Right lobe of liver (tissue), 6 donors: ENCODE data around the gene RASL12. TPM values are rescaled to one million over a fixed set of nuclear protein-coding genes. Genes with fewer than 3 reads are reported as not detected.
A peak's percentile ranks its signal among the peaks of the same experiment; 100 is the strongest.

Experiments
- ATAC-seq, 4 donors: fragments of 200-7000 bp; cut with Tn5 transposase; one replicate each; pipeline ENCODE4 v1.9.1; 2020; ENCODE audit warnings: mild to moderate bottlenecking in 4 of 4, moderate library complexity in 4 of 4
- DNase-seq, 3 donors: peaks; one replicate each; pipeline ENCODE4 v3.0.0-alpha.2; 2020
- H3K27ac ChIP-seq, 3 donors: fragments of 200-600 bp; one replicate each; pipeline ENCODE4 v1.8.0; 2022
- H3K27me3 ChIP-seq, 2 donors: fragments of 200-600 bp; one replicate each; pipeline ENCODE4 v1.8.0; 2022
- H3K36me3 ChIP-seq, 4 donors: fragments of 200-600 bp; sonication (generic) in 1 of 4; one replicate each; pipeline versions ENCODE4 v1.5.1 to v1.8.0; 2017 to 2022; ENCODE audit warnings: control low read depth in 1 of 4
- H3K4me1 ChIP-seq, 4 donors: fragments of 200-600 bp; sonication (generic) in 1 of 4; one replicate each; pipeline versions ENCODE4 v1.5.1 to v1.8.0; 2017 to 2022; ENCODE audit warnings: control low read depth in 1 of 4
- H3K4me3 ChIP-seq, 3 donors: fragments of 200-600 bp; one replicate each; pipeline ENCODE4 v1.8.0; 2022
- H3K9me3 ChIP-seq, 4 donors: fragments of 200-600 bp; sonication (generic) in 1 of 4; one replicate each; pipeline versions ENCODE4 v1.5.1 to v1.8.0; 2017 to 2022; ENCODE audit warnings: control low read depth in 1 of 4
- POLR2A ChIP-seq: fragments of 450-650 bp; IDR thresholded peaks from one replicate; pipeline ENCODE4 v1.6.1; 2017; ENCODE audit warnings: antibody characterized with exemption, mild to moderate bottlenecking
- WGBS: methylation state at CpG from one replicate; pipeline ENCODE4 v1.1.6; 2018; ENCODE audit warnings: low coverage, low lambda C conversion rate; ENCODE audit not compliant: insufficient coverage; ENCODE audit errors: missing lambda C conversion rate; 5-methylcytosine and 5-hydroxymethylcytosine counted together
- intact Hi-C, 2 donors: fragments of 100-400 bp; cut with DNase I; formaldehyde crosslinking; loops; one replicate each; pipeline versions ENCODE4 v1.11.2 to v1.14.1; 2022
- total RNA-seq, 6 experiments: library from RNA; depleted of rRNA in 2 of 6; stranded (reverse); fragments of >200 nt in 2 of 6; fragmentation: NEBNext Ultra II Directional in 3 of 6; extraction: Animal tissue kit (Norgen Biotek cat#: 25700) in 3 of 6; gene quantifications; one replicate each; pipeline versions ENCODE4 v1.1.0 to v1.2.4, GENCODE V29; 2016 to 2023
- TF ChIP-seq, protein P1 (sequence below), 4 donors: fragments of 200-600 bp in 3 of 4; fragments of 450-650 bp in 1 of 4; IDR thresholded peaks; one replicate each; pipeline versions ENCODE4 v1.5.1 to v1.8.0; 2016 to 2022; ENCODE audit warnings: antibody characterized with exemption in 4 of 4, mild to moderate bottlenecking in 2 of 4
- donor health status: DM: no; HTN: yes; CAD: no.
- donor health status: DM: no; HTN: no; CAD: no.
- donor health status: DM: no; HTN: no; CAD: no.
- donor health status: DM: no; HTN: yes; CAD: no.
- donor health status: DM: no; HTN: yes; CAD: no.

RASL12 gene
- total RNA-seq, 6 experiments from 2014 or later, result 0.07 to 1.5 (median 0.24) TPM

GRCh38 chr15:65092911-65093792, 25.4 kb upstream of the RASL12 start:
- Histone ChIP-seq H3K4me3 (no peak overlapping the region), H3K4me1 (peaks cover 0 to 41% (median 20%) of the 10 kb centered on the region in 4 donors), H3K36me3 (peaks cover 0 to 5% (median under 1%) of the 10 kb centered on the region in 4 donors), H3K27ac (peak overlapping the region in 1 of 3 donors; percentile 71), H3K27me3 (no peaks in the 10 kb centered on the region), H3K9me3 (no peaks in the 10 kb centered on the region)
- TF ChIP-seq, protein P1, sequence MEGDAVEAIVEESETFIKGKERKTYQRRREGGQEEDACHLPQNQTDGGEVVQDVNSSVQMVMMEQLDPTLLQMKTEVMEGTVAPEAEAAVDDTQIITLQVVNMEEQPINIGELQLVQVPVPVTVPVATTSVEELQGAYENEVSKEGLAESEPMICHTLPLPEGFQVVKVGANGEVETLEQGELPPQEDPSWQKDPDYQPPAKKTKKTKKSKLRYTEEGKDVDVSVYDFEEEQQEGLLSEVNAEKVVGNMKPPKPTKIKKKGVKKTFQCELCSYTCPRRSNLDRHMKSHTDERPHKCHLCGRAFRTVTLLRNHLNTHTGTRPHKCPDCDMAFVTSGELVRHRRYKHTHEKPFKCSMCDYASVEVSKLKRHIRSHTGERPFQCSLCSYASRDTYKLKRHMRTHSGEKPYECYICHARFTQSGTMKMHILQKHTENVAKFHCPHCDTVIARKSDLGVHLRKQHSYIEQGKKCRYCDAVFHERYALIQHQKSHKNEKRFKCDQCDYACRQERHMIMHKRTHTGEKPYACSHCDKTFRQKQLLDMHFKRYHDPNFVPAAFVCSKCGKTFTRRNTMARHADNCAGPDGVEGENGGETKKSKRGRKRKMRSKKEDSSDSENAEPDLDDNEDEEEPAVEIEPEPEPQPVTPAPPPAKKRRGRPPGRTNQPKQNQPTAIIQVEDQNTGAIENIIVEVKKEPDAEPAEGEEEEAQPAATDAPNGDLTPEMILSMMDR (IDR thresholded peaks at IDR 0.05), result no peak
- TF ChIP-seq POLR2A, result no peak
- no peak for ATAC-seq
- DNase-seq, result peak in 1 of 3 donors; percentile 43
- intact Hi-C loops, result no loop called here
- 85% methylated on average over 11 of the region's 17 CpGs for WGBS

DNA sequence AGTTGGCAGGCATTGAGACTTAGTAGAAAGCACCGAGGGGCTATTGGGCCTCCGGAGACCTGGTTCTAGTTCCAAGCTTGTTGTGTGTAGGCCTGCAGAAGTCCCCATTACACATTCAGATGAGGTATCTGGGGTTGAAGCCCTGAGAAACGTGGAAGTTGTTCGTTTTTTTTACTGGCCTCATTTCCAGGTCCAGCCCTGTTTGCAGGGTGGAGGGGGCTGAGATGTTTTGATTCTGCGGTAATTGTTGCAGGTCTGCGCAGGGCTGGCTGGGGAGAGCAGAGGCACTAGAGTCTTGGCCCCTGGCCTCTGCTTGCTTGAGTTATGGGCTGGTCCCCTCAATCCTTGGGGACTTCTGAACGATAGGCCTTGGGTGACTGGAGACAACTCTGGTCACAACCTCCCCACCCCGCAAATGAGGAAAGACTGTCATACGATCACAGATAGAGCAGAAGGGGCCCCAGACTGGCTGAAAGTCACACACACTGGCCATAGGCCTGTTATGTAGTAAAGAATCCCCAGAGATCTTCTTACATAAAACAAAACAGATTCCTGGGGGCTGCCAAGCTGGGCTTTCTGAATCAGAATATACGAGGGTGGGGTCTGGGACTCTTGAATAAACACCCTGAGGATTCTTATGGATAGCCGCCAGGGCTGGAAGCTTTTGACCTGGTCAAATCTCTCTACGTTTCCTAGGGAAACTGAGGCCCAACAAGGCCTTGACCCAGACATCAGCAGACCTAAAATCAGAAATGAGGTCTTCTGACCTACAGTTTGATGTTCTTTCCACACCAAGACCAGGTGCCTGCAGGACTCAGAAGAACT, 24.4 kb upstream of the RASL12 start:
- Histone ChIP-seq H3K4me3 (no peak overlapping the region), H3K9me3 (no peaks in the 10 kb centered on the region), H3K27me3 (no peaks in the 10 kb centered on the region), H3K4me1 (peaks cover 0 to 51% (median 24%) of the 10 kb centered on the region in 4 donors), H3K36me3 (no peaks in the 10 kb centered on the region), H3K27ac (peak overlapping the region in 1 of 3 donors; percentile 71)
- TF ChIP-seq, protein P1 (IDR thresholded peaks at IDR 0.05), result no peak
- TF ChIP-seq POLR2A, result no peak
- intact Hi-C loops, result no loop called here
- ATAC-seq, result no peak
- peak in 1 of 3 donors; percentile 28 for DNase-seq
- 77% methylated on average over 4 of the region's 12 CpGs for WGBS

DNA sequence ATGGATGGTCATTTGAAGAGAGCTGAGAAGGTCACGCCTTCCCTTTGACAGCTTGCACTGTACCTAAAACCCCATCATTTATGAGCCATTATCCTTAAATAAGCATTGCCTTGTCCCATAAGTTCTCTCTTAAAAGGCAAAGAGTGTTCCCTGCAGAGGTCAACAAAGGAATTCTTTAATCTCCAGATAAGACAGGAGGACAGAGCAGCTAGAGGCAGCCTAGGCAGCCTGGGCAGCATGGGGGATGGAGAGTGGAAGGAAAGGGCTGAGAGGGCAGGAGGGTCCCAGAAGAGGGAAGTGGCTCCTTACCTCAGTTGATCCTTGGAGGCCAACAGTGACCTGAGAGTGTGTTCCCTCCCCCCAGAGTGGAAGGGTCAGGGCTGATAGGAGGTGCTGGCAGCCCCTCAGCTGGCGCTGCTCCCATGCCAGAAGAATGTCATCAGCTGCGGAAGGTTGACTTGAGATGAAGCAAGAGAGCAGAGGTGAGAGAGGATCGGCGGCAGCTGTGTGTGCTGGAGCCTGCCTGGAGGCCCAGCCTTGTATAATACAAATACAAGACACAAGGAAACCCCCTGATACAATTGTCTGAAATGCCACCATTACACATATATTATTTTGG, 21.5 kb upstream of the RASL12 start:
- intact Hi-C loops, result no loop called here
- peaks cover 0 to 62% (median 16%) of the 10 kb centered on the region in 4 donors for H3K4me1 ChIP-seq
- 22% methylated on average over 5 of the region's 5 CpGs for WGBS
- no peaks in the 10 kb centered on the region for H3K36me3 ChIP-seq
- ATAC-seq (peak; percentile 41 to 70 (median 44)), DNase-seq (peak; percentile 62 to 90 (median 90))
- H3K27ac ChIP-seq, result peak overlapping the region; percentile 86 to 99 (median 97)
- no peaks in the 10 kb centered on the region for H3K27me3 ChIP-seq
- peak overlapping the region in 1 of 3 donors; percentile 2 for H3K4me3 ChIP-seq
- no peaks in the 10 kb centered on the region for H3K9me3 ChIP-seq
- no peak for TF ChIP-seq POLR2A
- TF ChIP-seq, protein P1 (IDR thresholded peaks at IDR 0.05), result no peak

DNA sequence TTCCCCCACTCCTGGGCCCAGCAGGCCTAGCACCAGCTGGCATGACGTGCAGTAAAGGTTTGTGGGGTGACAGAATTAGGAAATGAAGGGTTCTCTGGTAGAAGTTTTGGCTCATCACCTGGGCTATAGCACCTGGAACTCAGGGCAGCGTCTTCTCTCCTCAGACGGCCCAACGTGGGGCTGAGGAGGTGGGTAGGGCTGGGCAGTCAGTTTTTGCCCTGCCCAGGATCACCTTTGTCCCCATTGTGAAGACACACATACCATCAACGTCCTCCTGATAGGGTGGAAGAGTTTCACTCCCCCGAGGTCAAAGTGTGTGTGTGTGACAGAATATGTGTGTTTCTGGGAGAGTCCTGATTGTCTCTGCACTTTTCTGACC, 20.8 kb upstream of the RASL12 start:
- WGBS, result 17% methylated on average over 1 of the region's 6 CpGs
- Histone ChIP-seq H3K4me3 (peak overlapping the region in 1 of 3 donors; percentile 4), H3K4me1 (peaks cover 0 to 66% (median 16%) of the 10 kb centered on the region in 4 donors), H3K9me3 (no peaks in the 10 kb centered on the region), H3K27ac (peak overlapping the region; percentile 86 to 99 (median 97)), H3K36me3 (no peaks in the 10 kb centered on the region), H3K27me3 (no peaks in the 10 kb centered on the region)
- intact Hi-C loops, result no loop called here
- DNase-seq, result peak in 2 of 3 donors; percentile 78 to 83
- ATAC-seq, result peak; percentile 66 to 85 (median 76)
- peak; percentile 48 for TF ChIP-seq POLR2A
- TF ChIP-seq, protein P1 (IDR thresholded peaks at IDR 0.05), result no peak
